Esophagus muscularis mucosa (tissue), 4 donors: ENCODE data around the gene CCNE1. TPM values are rescaled to one million over a fixed set of nuclear protein-coding genes. Genes with fewer than 3 reads are reported as not detected.
"Not testable (repeated sequence)": the region's sequence is repeated elsewhere in the genome, so short reads cannot be mapped to it uniquely, and the experiment has no call there.

Experiments
- DNase-seq: peaks from one replicate; pipeline ENCODE4 v3.0.0-alpha.2; 2017; ENCODE audit errors: extremely low spot score
- H3K27ac ChIP-seq, 4 donors: fragments of 200-600 bp; sonication (generic); replicated peaks in 1 of 4; 1 replicate in 3 of 4; 2 replicates in 1 of 4; pipeline ENCODE4 v1.5.1; 2016 to 2019; ENCODE audit warnings: mild to moderate bottlenecking in 1 of 4
- H3K27me3 ChIP-seq, 4 donors: fragments of 200-600 bp; sonication (generic); one replicate each; pipeline versions ENCODE4 v1.5.1 to v1.6.0; 2016 to 2019
- H3K36me3 ChIP-seq, 4 donors: fragments of 200-600 bp; sonication (generic); one replicate each; pipeline ENCODE4 v1.5.1; 2016 to 2019
- H3K4me1 ChIP-seq, 4 donors: fragments of 200-600 bp; sonication (generic); one replicate each; pipeline ENCODE4 v1.5.1; 2016 to 2019
- H3K4me3 ChIP-seq, 4 donors: fragments of 200-600 bp; sonication (generic); 1 replicate in 2 of 4; 2 replicates in 2 of 4; pipeline ENCODE4 v1.5.1; 2016 to 2019; ENCODE audit warnings: mild to moderate bottlenecking in 4 of 4, moderate library complexity in 1 of 4
- H3K9me3 ChIP-seq, 4 donors: fragments of 200-600 bp; sonication (generic); 1 replicate in 3 of 4; 2 replicates in 1 of 4; pipeline ENCODE4 v1.5.1; 2016 to 2019
- EP300 ChIP-seq: sonication (generic); formaldehyde crosslinking; IDR thresholded peaks from one replicate; pipeline ENCODE4 v1.6.1; 2017; ENCODE audit warnings: antibody characterized with exemption
- POLR2A ChIP-seq: fragments of 450-650 bp; IDR thresholded peaks from one replicate; pipeline ENCODE4 v1.6.1; 2017; ENCODE audit warnings: antibody characterized with exemption, moderate library complexity, mild to moderate bottlenecking, low read depth
- POLR2AphosphoS5 ChIP-seq, 2 donors: sonication (generic); formaldehyde crosslinking; IDR thresholded peaks; one replicate each; pipeline ENCODE4 v1.6.1; 2017; ENCODE audit warnings: antibody characterized with exemption in 2 of 2
- WGBS: methylation state at CpG from one replicate; pipeline ENCODE4 v1.1.5; 2018; 5-methylcytosine and 5-hydroxymethylcytosine counted together
- intact Hi-C: fragments of 100-400 bp; cut with DNase I; formaldehyde crosslinking; loops from one replicate; pipeline ENCODE4 v1.15.1; 2023
- total RNA-seq, 4 donors: library from RNA; depleted of rRNA; stranded (reverse); fragments of >200 nt; gene quantifications; one replicate each; pipeline versions ENCODE4 v1.1.0 to v1.2.1, GENCODE V29; 2016
- TF ChIP-seq, protein P1 (sequence below), 3 experiments: fragments of 200-600 bp in 2 of 3; fragments of 450-650 bp in 1 of 3; sonication (generic) in 2 of 3; IDR thresholded peaks; one replicate each; pipeline ENCODE4 v1.5.1; 2017 to 2019; ENCODE audit warnings: antibody characterized with exemption in 3 of 3, mild to moderate bottlenecking in 2 of 3, moderate library complexity in 1 of 3

The CCNE1 gene
- total RNA-seq, 4 donors from 2014 or later = 0.42 to 4.0 (median 2.4) TPM

DNA sequence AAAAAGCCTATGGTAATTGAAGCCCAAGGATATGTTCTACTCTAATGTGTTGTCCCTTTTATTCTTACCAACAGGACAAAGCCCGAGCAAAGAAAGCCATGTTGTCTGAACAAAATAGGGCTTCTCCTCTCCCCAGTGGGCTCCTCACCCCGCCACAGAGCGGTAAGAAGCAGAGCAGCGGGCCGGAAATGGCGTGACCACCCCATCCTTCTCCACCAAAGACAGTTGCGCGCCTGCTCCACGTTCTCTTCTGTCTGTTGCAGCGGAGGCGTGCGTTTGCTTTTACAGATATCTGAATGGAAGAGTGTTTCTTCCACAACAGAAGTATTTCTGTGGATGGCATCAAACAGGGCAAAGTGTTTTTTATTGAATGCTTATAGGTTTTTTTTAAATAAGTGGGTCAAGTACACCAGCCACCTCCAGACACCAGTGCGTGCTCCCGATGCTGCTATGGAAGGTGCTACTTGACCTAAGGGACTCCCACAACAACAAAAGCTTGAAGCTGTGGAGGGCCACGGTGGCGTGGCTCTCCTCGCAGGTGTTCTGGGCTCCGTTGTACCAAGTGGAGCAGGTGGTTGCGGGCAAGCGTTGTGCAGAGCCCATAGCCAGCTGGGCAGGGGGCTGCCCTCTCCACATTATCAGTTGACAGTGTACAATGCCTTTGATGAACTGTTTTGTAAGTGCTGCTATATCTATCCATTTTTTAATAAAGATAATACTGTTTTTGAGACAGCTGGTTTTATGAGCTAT is 12.0 kb downstream of the CCNE1 start:
- H3K27ac ChIP-seq = no peak overlapping the region

DNA sequence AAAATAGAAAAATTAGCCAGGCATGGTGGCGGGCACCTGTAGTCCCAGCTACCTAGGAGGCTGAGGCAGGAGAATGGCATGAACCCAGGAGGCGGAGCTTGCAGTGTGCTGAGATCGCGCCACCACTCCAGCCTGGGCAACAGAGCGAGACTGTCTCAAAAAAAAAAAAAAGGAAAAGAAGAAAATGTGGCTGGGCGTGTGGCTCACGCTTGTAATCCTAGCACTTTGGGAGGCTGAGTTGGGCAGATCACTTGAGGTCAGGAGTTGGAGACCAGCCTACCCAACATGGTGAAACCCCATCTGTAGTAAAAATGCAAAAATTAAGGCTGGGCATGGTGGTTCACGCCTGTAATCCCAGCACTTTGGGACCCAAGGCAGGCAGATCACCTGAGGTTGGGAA is 13.5 kb downstream of the CCNE1 start:
- DNase-seq, H3K27ac ChIP-seq, H3K4me1 ChIP-seq, H3K9me3 ChIP-seq, intact Hi-C loops, H3K27me3 ChIP-seq, H3K4me3 ChIP-seq: not testable (repeated sequence)
- WGBS = 95% methylated on average over 8 of the region's 8 CpGs
- H3K36me3 ChIP-seq = peaks cover 0 to 26% (median 10%) of the 10 kb centered on the region in 4 donors

More for the DNA sequence above, 12.0 kb downstream of the CCNE1 start:
- DNase-seq = no peak
- peaks cover 0 to 37% (median 14%) of the 10 kb centered on the region in 4 donors for H3K36me3 ChIP-seq
- WGBS = 95% methylated on average over 20 of the region's 20 CpGs
- no peak overlapping the region for H3K4me3 ChIP-seq
- H3K27me3 ChIP-seq = no peaks in the 10 kb centered on the region
- intact Hi-C loops = no loop called here
- H3K4me1 ChIP-seq = no peaks in the 10 kb centered on the region
- H3K9me3 ChIP-seq = no peaks in the 10 kb centered on the region
- TF ChIP-seq POLR2AphosphoS5 (IDR thresholded peaks at IDR 0.05) (no peak), EP300 (no peak), POLR2A (no peak)
- TF ChIP-seq, protein P1, sequence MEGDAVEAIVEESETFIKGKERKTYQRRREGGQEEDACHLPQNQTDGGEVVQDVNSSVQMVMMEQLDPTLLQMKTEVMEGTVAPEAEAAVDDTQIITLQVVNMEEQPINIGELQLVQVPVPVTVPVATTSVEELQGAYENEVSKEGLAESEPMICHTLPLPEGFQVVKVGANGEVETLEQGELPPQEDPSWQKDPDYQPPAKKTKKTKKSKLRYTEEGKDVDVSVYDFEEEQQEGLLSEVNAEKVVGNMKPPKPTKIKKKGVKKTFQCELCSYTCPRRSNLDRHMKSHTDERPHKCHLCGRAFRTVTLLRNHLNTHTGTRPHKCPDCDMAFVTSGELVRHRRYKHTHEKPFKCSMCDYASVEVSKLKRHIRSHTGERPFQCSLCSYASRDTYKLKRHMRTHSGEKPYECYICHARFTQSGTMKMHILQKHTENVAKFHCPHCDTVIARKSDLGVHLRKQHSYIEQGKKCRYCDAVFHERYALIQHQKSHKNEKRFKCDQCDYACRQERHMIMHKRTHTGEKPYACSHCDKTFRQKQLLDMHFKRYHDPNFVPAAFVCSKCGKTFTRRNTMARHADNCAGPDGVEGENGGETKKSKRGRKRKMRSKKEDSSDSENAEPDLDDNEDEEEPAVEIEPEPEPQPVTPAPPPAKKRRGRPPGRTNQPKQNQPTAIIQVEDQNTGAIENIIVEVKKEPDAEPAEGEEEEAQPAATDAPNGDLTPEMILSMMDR (IDR thresholded peaks at IDR 0.05) = no peak

DNA sequence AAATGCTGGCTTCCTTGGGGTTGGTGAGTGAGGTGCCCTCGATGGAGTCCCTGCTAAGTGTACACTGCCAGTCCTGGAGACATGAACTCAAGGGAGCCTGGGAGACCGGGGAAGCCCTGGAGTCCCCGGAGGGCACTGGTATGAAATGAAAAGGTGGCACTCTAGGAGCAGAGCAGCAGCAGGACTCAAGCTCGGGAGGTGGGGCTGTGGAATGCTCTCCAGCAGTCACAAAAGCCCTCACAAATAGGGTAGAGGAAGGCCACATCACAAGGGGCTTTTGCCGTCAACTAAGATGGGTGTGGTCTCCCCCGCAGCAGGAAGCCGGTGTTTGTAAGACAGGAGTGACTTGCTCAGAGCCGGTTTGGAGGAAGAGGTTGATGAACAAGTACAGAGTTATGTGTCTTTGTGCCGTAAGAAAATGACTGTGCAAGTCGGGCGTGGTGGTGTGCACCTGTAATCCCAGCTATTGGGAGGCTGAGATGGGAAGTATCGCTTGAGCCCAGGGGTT is 19.3 kb downstream of the CCNE1 start:
- H3K27ac ChIP-seq = no peak overlapping the region
- TF ChIP-seq EP300 (no peak), POLR2A (no peak), POLR2AphosphoS5 (IDR thresholded peaks at IDR 0.05) (no peak)
- H3K4me3 ChIP-seq = no peak overlapping the region
- 68% methylated on average over 8 of the region's 12 CpGs for WGBS
- H3K27me3 ChIP-seq = peaks cover 0 to 30% (median 0%) of the 10 kb centered on the region in 4 donors
- H3K9me3 ChIP-seq = no peaks in the 10 kb centered on the region
- H3K4me1 ChIP-seq = no peaks in the 10 kb centered on the region
- no peaks in the 10 kb centered on the region for H3K36me3 ChIP-seq
- no peak for DNase-seq
- intact Hi-C loops = no loop called here

DNA sequence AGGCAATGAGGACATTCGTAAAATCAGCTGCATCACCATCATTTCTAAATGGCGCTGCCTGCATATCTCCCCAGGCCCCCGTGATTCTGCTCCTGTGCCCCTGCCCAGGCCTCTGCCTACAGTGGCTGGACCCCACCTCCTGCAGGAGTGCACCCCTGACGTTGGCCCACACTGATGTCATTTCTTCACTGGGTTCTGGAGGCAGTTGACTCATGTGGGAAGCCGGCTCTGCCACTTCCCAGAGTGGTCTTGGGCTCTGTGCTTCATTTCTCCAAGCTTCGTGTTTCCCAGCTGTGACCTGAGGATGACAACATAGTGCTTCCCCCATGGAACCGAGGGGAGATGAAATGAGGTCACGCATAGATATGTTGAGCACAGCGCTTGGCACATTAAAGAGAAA is 19.9 kb downstream of the CCNE1 start:
- Histone ChIP-seq H3K9me3 (no peaks in the 10 kb centered on the region), H3K4me1 (no peaks in the 10 kb centered on the region), H3K27me3 (peaks cover 0 to 30% (median 0%) of the 10 kb centered on the region in 4 donors), H3K36me3 (no peaks in the 10 kb centered on the region), H3K27ac (no peak overlapping the region), H3K4me3 (no peak overlapping the region)
- WGBS = 74% methylated on average over 8 of the region's 9 CpGs
- intact Hi-C loops = no loop called here
- DNase-seq = no peak
- TF ChIP-seq, protein P1 (IDR thresholded peaks at IDR 0.05) = no peak
- no peak for TF ChIP-seq EP300
- no peak for TF ChIP-seq POLR2AphosphoS5 (IDR thresholded peaks at IDR 0.05)
- TF ChIP-seq POLR2A = no peak

DNA sequence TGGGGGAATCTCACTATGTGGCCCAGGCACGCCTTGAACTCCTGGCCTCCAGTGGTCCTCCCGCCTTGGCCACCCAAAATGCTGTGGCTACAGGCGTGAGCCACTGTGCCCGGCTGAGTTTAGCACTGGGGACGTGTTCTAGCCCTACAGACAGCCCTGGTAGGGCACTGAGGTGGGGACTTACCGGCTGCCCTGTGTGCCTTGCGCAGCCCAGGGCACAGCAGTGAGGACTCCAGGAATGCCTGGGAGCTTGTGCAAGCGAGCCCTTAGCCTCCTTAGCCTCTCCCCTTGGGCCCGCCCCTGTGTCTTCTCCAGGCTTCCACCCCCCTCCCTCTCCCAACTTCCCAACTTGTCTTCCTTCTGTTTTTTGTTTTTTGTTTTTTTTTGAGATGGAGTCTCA is 21.0 kb downstream of the CCNE1 start:
- Histone ChIP-seq H3K27ac (no peak overlapping the region), H3K36me3 (no peaks in the 10 kb centered on the region), H3K27me3 (peaks cover 0 to 30% (median 0%) of the 10 kb centered on the region in 4 donors), H3K4me3 (no peak overlapping the region), H3K4me1 (no peaks in the 10 kb centered on the region), H3K9me3 (no peaks in the 10 kb centered on the region)
- intact Hi-C loops = no loop called here
- WGBS = 86% methylated on average over 9 of the region's 9 CpGs
- DNase-seq = no peak
- TF ChIP-seq POLR2A (no peak), EP300 (no peak), POLR2AphosphoS5 (IDR thresholded peaks at IDR 0.05) (no peak)
- TF ChIP-seq, protein P1 (IDR thresholded peaks at IDR 0.05) = no peak
